ENCODE results near the gene FBXW2.

FBXW2 gene

DNA sequence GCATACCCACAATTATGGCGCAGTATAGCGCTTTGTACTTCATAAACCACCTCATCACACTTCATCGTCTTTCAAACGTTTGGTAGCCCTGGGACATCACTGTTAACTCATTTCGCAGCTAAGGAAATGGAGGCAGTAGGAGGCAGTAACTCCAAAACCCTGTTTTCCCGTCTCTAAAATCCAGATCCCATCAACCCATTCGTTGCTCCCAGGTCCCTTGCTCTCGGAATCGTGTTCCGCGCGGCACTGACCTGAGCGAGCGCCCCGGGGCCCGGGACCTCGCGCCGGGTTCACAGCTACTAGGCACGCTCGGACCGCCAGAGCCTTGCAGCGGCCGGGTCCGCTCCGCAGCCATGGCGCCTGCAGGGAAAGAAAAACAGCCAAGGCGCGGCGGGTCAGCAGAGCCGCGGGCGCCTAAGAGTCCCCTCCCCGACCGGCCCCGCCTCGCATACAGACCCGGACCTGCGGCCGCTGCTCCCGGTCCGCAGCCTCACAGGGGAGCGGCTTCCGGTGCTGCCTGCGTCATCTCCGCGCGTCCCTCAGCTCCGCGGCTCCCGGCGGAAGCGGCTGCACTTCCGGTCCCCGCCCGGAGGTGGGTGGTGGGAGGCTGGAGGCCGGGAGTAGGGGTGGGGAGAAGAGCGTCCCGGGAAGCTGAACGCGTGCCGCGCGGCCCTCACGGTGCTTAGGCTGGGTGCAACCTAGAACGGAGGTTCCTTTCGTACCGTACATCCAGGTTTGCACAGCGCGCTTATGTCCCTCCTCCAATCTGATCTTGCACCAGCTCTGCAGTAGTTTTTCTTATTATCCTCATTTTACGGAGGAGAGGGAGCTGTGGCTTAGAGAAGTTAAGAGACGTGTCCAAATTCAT is at the start of gene FBXW2:
Gene FBXW2 (minus strand): TSS at position 519 of the 868 bp plus-strand sequence. CDS start 5,158 bp downstream, outside the sequence.
- in situ Hi-C loops (cut with HindIII; ENCODE audit: low sequenced_read_pairs) = no loop called here
- H3K4me3 ChIP-seq (ENCODE audit: low read depth, low read length) = peak within 1 kb of the TSS; percentile 82
- TF ChIP-seq CTCF (IDR thresholded peaks at IDR 0.05; ENCODE audit: low read depth, low read length, missing control alignments) = no peak
- DNase-seq (ENCODE audit: low read depth) = peak; percentile 55

DNA sequence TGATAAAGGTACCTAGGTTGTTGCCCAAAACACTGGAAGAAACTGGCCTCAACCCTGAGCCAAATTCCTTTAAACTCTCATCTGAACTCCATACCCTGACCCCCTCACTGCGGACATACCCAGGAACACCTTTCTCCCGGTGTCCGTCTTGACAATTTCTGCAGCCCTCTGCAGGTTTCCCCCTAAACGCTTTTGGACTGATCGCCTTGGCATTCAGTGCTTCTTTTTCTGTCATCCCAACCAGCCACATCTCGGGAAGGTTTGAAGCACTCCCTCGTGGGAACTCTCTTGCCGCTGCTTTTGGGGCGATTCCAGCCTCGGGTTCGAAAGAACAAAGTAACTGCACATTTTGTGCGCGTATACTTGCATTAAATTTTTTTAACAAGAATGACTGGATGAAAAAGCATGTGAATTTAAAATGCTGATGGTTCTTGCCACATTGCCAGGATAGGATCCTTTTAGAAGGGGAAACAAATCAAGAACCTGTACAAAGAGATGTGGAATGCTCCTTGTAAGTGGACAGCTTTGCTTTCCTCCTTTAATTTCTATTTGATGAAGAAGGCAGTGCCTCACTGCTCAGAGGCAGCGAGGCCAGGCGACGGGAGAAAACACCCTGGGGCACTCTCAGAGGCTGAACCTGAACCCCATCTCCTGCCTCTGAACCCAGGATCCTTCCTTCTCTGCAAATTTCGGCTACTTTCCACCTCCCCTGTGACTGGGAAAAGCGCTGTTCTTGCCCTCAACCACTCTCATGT is 48.9 kb upstream of the FBXW2 start:
- DNase-seq (ENCODE audit: low read depth) = no peak
- TF ChIP-seq CTCF (IDR thresholded peaks at IDR 0.05; ENCODE audit: low read depth, low read length, missing control alignments) = no peak
- in situ Hi-C loops (cut with HindIII; ENCODE audit: low sequenced_read_pairs) = no loop called here
- peak overlapping the region; percentile 97 for H3K4me3 ChIP-seq (ENCODE audit: low read depth, low read length)

- H3K4me3 ChIP-seq (ENCODE audit: low read depth, low read length) = no peak overlapping the region
- no peak for TF ChIP-seq CTCF (IDR thresholded peaks at IDR 0.05; ENCODE audit: low read depth, low read length, missing control alignments)
- peak; percentile 31 for DNase-seq (ENCODE audit: low read depth)
- in situ Hi-C loops (cut with HindIII; ENCODE audit: low sequenced_read_pairs) = no loop called here
Observed at GRCh38 chr9:120839146-120839545, 45.9 kb upstream of the FBXW2 start.

GRCh38 chr9:120837921-120838320 is 44.7 kb upstream of the FBXW2 start:
- no peak for TF ChIP-seq CTCF (IDR thresholded peaks at IDR 0.05; ENCODE audit: low read depth, low read length, missing control alignments)
- in situ Hi-C loops (cut with HindIII; ENCODE audit: low sequenced_read_pairs) = no loop called here
- no peak overlapping the region for H3K4me3 ChIP-seq (ENCODE audit: low read depth, low read length)
- no peak for DNase-seq (ENCODE audit: low read depth)

DNA sequence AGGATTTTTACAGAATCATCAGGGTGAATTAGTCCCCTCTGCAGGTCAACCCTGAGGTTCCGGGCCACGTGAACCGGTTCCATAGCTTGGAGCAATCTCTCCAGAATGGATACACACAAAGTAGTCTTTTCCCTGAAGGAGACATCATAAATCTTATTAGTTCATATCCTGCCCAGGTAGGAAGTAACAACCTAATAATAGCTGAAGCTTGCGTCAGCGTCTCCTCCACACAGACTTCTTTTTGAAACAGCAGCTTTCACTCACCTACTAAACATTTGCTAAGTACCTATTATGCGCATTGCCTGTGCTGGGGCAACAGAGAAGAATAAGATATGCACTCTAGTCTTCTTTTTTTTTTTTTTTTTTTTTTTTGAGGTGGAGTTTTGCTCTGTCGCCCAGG is 40.1 kb upstream of the FBXW2 start:
- TF ChIP-seq CTCF (IDR thresholded peaks at IDR 0.05; ENCODE audit: low read depth, low read length, missing control alignments) = no peak
- in situ Hi-C loops (cut with HindIII; ENCODE audit: low sequenced_read_pairs) = no loop called here
- H3K4me3 ChIP-seq (ENCODE audit: low read depth, low read length) = no peak overlapping the region
- DNase-seq (ENCODE audit: low read depth) = no peak

- no peak for DNase-seq (ENCODE audit: low read depth)
- in situ Hi-C loops (cut with HindIII; ENCODE audit: low sequenced_read_pairs) = no loop called here
- no peak for TF ChIP-seq CTCF (IDR thresholded peaks at IDR 0.05; ENCODE audit: low read depth, low read length, missing control alignments)
- H3K4me3 ChIP-seq (ENCODE audit: low read depth, low read length) = no peak overlapping the region
Observed at GRCh38 chr9:120832807-120833206, 39.6 kb upstream of the FBXW2 start.

Measured in astrocyte of the cerebellum (primary cell).